PC-3 (cell line): ENCODE data around the gene ARHGEF7.

Experiments used
- EZH2 ChIP-seq: fragments of 300-600 bp; sonication (generic); IDR thresholded peaks from one replicate; pipeline ENCODE4 v1.6.1; 2017; ENCODE audit warnings: antibody characterized with exemption, mild to moderate bottlenecking, low read length; ENCODE audit not compliant: unreplicated experiment
- EZH2phosphoT487 ChIP-seq: fragments of 300-600 bp; sonication (generic); IDR thresholded peaks from 2 replicates; pipeline ENCODE4 v1.6.1; 2018; ENCODE audit warnings: mild to moderate bottlenecking, antibody characterized with exemption, low read length, borderline replicate concordance
- TF ChIP-seq, protein P1 (sequence below): fragments of 300-600 bp; sonication (generic); conservative IDR thresholded peaks from 2 replicates; pipeline ENCODE4 v1.5.1; 2017; ENCODE audit warnings: antibody characterized with exemption, low read depth, mild to moderate bottlenecking, low read length

DNA sequence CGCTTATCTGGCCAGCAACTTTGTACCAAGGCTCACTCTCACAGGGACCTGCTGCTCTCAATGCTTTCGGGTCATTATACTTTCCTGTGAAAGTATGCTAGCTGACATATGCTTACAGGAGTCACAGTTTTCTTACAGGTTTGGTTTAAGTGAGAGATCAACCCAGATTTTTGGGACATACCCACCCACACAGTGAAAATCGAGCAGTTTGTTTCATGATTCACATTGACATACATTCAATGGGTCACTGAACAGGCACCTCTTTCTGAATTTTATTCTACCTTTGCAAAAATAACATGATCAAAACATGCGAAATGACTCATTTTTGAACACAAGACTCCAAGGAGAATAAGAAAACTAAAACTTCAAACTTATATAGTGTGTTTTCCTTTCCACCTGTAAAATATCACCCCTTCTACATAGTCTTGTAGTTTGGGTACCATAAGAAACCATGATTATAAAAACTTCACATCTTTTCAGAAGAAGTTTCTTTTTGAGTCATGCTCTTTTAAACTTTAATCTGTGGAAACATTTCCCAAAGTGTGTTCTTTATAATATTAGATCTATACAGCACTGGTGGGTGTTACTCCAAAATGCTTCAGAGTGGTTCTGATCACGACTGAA lies 161.0 kb downstream of the ARHGEF7 start:
- TF ChIP-seq, protein P1, sequence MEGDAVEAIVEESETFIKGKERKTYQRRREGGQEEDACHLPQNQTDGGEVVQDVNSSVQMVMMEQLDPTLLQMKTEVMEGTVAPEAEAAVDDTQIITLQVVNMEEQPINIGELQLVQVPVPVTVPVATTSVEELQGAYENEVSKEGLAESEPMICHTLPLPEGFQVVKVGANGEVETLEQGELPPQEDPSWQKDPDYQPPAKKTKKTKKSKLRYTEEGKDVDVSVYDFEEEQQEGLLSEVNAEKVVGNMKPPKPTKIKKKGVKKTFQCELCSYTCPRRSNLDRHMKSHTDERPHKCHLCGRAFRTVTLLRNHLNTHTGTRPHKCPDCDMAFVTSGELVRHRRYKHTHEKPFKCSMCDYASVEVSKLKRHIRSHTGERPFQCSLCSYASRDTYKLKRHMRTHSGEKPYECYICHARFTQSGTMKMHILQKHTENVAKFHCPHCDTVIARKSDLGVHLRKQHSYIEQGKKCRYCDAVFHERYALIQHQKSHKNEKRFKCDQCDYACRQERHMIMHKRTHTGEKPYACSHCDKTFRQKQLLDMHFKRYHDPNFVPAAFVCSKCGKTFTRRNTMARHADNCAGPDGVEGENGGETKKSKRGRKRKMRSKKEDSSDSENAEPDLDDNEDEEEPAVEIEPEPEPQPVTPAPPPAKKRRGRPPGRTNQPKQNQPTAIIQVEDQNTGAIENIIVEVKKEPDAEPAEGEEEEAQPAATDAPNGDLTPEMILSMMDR = no peak
- TF ChIP-seq EZH2phosphoT487 (no peak), EZH2 (no peak)
